T-helper 22 cell (primary cell): ENCODE data around the gene MTUS2.

Source experiments
- DNase-seq: peaks from one replicate; pipeline ENCODE4 v3.0.0-alpha.2; 2020; ENCODE audit warnings: low read depth

The MTUS2 gene

GRCh38 chr13:28859069-28859468, 38.9 kb downstream of the MTUS2 start:
- DNase-seq = no peak

- no peak for DNase-seq
Measured at GRCh38 chr13:28859717-28860116, 39.6 kb downstream of the MTUS2 start.

DNA sequence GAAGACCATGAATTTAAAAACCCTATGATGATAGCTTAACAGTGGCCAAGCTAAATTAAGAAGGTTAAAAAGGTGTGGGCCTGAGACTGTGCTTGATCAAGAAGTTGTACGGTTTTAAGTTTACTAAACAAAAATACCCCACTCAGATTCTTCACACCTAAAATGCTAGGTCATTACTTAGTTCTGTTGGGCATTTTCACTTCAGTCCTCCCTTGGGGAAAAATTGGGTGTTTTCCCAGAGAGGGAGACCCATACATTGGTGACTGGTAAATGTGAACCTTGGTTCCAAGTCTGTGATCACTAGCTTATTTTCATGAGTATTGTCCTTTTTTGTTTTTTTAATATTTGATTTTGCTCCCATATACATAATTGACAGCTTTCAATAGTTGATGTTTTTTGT, 44.4 kb downstream of the MTUS2 start:
- no peak for DNase-seq

- no peak for DNase-seq
Measured at GRCh38 chr13:28865149-28865744, 45.1 kb downstream of the MTUS2 start.

- DNase-seq = no peak
Measured at GRCh38 chr13:28865951-28866350, 45.8 kb downstream of the MTUS2 start.

- DNase-seq = no peak
Measured at GRCh38 chr13:28866932-28867331, 46.8 kb downstream of the MTUS2 start.

- DNase-seq = no peak
Measured at GRCh38 chr13:28867564-28867963, 47.4 kb downstream of the MTUS2 start.

DNA sequence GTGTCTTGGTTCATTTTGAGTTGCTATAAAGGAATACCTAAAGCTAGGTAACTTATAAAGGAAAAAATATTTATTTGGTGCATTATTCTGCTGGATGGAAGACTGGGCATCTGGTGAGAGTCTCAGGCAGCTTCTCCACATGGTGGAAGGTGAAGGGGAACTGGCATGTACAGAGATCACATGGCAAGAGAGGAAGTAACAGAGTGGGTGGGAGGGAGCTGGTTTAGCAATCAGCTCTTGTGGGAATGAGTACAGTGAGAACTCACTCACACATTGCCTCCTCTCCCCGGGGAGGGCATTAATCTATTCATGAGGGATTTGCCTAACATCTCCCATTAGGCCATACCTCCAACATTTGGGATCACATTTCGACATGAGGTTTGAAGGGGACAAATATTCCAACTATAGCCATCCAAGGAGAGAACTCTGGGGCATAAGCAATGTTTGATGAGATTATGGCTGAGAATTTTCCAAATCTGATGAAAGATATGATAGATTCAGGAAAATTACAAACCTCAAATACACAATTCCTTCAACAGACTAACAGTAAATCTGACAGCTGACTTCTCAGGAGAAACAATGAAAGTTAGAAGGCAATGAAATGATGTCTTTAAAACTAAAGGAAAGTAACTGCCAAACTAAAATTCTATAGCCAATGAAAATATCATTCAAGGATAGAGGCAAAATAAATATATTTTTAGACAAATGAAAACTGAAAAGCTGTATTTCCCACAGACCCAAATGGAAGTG, 52.5 kb downstream of the MTUS2 start:
- no peak for DNase-seq

- no peak for DNase-seq
Measured at GRCh38 chr13:28875846-28876615, 55.9 kb downstream of the MTUS2 start.

DNA sequence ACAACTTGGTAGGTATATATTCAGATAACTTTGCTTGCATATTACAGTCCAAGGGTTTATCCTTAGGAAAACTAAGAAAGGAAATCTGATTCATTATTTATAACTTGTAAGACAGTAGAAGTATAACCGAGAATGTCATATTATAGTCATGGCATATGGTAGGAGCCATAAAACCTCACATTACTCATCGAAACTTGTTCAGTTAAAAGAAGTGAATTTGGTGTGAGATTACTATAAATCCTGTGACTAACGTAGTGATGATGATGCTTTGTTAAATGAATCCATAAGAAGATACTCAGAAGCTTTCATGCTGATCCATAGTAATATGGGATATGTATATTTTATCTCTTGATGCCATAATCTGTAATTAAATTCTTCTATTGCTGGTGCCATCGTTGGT, 57.3 kb downstream of the MTUS2 start:
- DNase-seq = no peak

DNA sequence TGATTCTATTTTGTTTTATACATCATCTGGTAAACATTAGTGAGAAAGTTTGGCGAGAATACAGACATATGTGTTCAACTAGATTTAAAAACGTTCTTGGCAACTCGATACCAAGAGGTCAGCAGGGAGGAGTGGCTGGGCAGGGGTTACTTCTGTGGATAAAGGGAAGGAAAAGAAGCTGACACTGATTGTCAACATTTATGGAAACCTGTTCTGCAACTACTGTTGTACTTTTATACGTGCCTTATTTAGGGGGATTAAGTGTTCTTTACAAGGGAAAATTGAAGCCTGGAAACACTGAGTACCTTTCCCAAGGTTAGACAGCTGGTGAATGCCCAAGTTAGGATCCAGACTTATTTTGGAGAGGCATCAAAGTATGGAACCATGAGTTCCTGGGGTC, 65.0 kb downstream of the MTUS2 start:
- no peak for DNase-seq

- DNase-seq = no peak
Measured at GRCh38 chr13:28889086-28889732, 69.1 kb downstream of the MTUS2 start.

GRCh38 chr13:28890712-28891111, 70.6 kb downstream of the MTUS2 start:
- DNase-seq = no peak

- no peak for DNase-seq
Measured at GRCh38 chr13:28918030-28918429, 97.9 kb downstream of the MTUS2 start.

DNA sequence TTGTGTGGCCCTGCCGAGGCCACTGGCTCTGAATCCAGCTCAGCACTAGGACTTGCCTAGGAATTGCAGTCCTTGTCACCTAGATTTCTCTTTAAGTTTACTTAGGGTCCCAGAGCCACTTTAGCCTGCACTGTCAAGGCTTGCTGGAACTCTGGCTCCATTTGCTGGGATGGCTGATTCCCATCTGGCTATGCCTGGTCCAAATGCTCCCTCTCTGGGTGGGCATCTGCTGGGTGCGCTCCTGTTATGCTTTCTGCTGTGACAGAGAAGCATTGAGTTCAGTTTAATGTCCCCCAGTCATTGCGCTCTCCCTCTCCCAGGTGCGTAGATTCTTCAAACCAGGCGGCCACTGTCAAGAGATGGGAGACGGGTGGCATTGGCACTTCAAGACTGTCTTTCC, 102.2 kb downstream of the MTUS2 start:
- no peak for DNase-seq

DNA sequence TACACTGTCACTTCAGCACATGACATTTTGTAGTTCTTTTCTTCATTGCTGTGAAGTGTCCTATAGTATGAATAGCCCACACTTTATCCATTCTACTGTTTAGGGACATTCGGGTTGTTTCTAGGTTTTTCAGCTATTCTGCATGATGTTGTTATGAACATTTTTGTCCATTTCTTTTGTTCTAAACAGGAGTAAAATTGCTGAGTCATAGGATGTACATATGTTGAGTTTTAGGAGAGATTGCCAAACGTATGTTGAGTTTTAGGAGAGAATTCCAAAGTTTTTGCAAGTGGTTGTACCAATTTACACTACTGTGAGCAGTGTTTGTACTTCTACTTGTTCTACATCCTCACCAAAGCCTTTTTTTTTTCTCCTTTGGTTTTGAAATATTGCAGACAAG, 115.0 kb downstream of the MTUS2 start:
- DNase-seq = no peak

GRCh38 chr13:28942906-28943305, 122.8 kb downstream of the MTUS2 start:
- DNase-seq = no peak

GRCh38 chr13:28953714-28954418, 133.7 kb downstream of the MTUS2 start:
- no peak for DNase-seq

- no peak for DNase-seq
Measured at GRCh38 chr13:28954419-28954725, 134.2 kb downstream of the MTUS2 start.

- DNase-seq = no peak
Measured at GRCh38 chr13:28954810-28955209, 134.7 kb downstream of the MTUS2 start.

DNA sequence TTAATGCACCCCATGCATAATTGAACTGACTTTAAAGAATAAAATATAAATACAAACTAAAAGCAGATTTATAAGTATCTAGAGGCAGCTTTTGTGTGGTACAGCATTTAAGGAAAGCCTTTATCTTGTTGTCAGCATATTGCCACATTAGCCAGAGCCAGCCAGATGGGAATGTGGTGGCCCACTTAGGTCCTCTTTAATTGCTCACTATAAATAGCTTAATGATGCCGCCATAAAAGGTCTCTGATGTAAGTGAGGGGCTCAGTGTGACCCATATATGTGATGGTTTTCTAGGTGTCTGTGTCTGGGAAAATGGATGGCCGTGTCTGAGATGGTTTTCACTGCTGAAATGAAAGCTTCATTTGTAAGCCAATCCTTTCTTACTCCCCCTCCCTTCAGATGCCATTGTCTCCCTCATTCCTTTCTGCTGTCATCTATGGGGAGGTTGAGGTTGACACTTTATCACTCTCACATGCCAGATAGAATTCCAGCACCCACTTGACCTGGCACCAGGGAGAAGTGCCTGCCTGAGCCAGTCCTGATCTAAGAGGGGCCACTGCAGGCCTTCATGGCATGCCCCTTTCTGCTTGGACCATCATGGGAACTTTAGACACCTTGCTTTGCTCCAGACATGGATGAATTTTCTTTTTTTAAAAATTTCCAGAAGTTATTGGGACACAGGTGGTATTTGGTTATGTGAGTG, 135.3 kb downstream of the MTUS2 start:
- no peak for DNase-seq

- no peak for DNase-seq
Measured at GRCh38 chr13:28958018-28958417, 137.9 kb downstream of the MTUS2 start.
